Caco-2 (cell line): ENCODE measurements around the gene CMTM7. TPM values are rescaled to one million over a fixed set of nuclear protein-coding genes. Genes with fewer than 3 reads are reported as not detected.

Experiments used
- BruUV-seq: library from RNA; stranded (reverse); fragments of 400-500 nt; replicated peaks from 2 replicates; lab custom pipeline; 2021; lab: Mats Ljungman, UMichigan
- CTCF ChIA-PET: fragments of 300-600 bp; sonication (Branson Sonifier 250); formaldehyde crosslinking; loops from one replicate; lab custom pipeline; 2022; ENCODE audit warnings: antibody characterized with exemption; lab: Charles Lee
- POLR2A ChIA-PET: fragments of 300-600 bp; sonication (Branson Sonifier 250); formaldehyde crosslinking; loops from one replicate; lab custom pipeline; 2022; ENCODE audit warnings: antibody characterized with exemption; lab: Charles Lee
- DNase-seq, 2 experiments: peaks; one replicate each; pipeline versions ENCODE4 v3.0.0 to v3.0.0-alpha.2; 2020 to 2022
- H3K27me3 ChIP-seq: replicated peaks from 2 replicates; pipeline ENCODE4 v1.6.0; 2011; ENCODE audit warnings: low read length; ENCODE audit not compliant: control insufficient read depth, insufficient read depth
- H3K36me3 ChIP-seq: 2 replicates; pipeline ENCODE4 v1.5.1; 2011; ENCODE audit warnings: low read length; ENCODE audit not compliant: control insufficient read depth, insufficient read depth
- H3K4me1 ChIP-seq: fragments of 250-450 bp; sonication (Bioruptor Pico); 2 replicates; pipeline ENCODE4 v1.5.1; 2020; ENCODE audit warnings: mild to moderate bottlenecking
- H3K4me3 ChIP-seq: 2 replicates; pipeline ENCODE4 v1.5.1; 2011; ENCODE audit warnings: low read depth, mild to moderate bottlenecking, control low read depth, low read length
- H3K9me3 ChIP-seq: fragments of 250-450 bp; sonication (Bioruptor Pico); 2 replicates; pipeline ENCODE4 v1.5.1; 2020; ENCODE audit warnings: mild to moderate bottlenecking, moderate library complexity
- H3K27ac Mint-ChIP-seq: one replicate; pipeline ENCODE4 v1.8.0; 2022; ENCODE audit warnings: mixed read lengths; ENCODE audit not compliant: unreplicated experiment
- H3K27me3 Mint-ChIP-seq: one replicate; pipeline ENCODE4 v1.8.0; 2022; ENCODE audit warnings: mixed read lengths; ENCODE audit not compliant: insufficient read depth, unreplicated experiment
- H3K36me3 Mint-ChIP-seq: one replicate; pipeline ENCODE4 v1.8.0; 2022; ENCODE audit warnings: mild to moderate bottlenecking, mixed read lengths; ENCODE audit not compliant: insufficient read depth, unreplicated experiment
- H3K4me1 Mint-ChIP-seq: one replicate; pipeline ENCODE4 v1.8.0; 2022; ENCODE audit warnings: low read depth, mixed read lengths; ENCODE audit not compliant: unreplicated experiment
- H3K4me3 Mint-ChIP-seq: one replicate; pipeline ENCODE4 v1.8.0; 2022; ENCODE audit warnings: mild to moderate bottlenecking, moderate library complexity, mixed read lengths; ENCODE audit not compliant: unreplicated experiment
- H3K9me3 Mint-ChIP-seq: one replicate; pipeline ENCODE4 v1.8.0; 2022; ENCODE audit warnings: mixed read lengths; ENCODE audit not compliant: unreplicated experiment
- CTCF ChIP-seq, 2 experiments: fragments of 200-600 bp in 1 of 2; IDR thresholded peaks; 1 replicate in 1 of 2; 2 replicates in 1 of 2; pipeline versions ENCODE4 v1.5.1 to v1.8.0; 2011 to 2022; ENCODE audit warnings: antibody characterized with exemption in 1 of 2, control low read depth in 1 of 2, inconsistent platforms in 1 of 2, low read depth in 1 of 2, low read length in 1 of 2, mild to moderate bottlenecking in 1 of 2, moderate library complexity in 1 of 2; ENCODE audit not compliant: insufficient read depth in 1 of 2, severe bottlenecking in 1 of 2, unreplicated experiment in 1 of 2
- intact Hi-C: fragments of 100-400 bp; cut with micrococcal nuclease; formaldehyde crosslinking; loops from one replicate; pipeline ENCODE4 v1.10.0; 2022; ENCODE audit not compliant: unreplicated experiment
- total RNA-seq: library from RNA; stranded (reverse); gene quantifications from 2 replicates; pipeline ENCODE4 v1.2.3, GENCODE V29; 2022

Gene CMTM7
- total RNA-seq, 1 experiment from 2014 or later, result 27.0 TPM

DNA sequence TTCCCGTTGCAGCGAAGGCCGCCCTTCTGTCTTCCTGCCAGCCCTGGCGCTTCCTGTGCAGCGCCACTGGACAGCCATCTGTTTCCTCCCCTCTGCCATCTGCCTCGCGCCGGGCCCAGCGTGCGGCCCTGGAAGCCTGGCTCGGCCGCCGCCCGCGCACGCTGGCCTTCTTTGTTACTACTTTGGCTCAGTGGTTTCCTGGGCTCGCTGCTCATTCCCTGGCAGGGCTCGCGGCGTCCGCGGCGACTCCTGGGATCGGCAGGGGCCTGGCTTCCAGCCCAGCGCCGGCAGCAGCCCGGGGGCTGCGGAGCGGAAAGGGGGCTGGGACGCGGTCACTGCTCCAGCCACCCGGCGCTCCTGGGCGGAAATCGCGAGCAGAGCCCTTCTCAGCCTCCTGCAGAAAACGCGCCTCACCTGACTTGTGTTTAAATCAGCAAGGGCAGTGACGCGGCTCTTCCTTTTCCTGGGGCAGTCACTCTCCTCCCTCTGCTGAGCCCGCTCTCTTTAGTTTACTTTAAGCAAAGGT lies 10.0 kb downstream of the CMTM7 start:
- H3K27me3 Mint-ChIP-seq, result no peaks in the 10 kb centered on the region
- H3K4me1 ChIP-seq, result peaks cover 15% of the 10 kb centered on the region; the same call in 1 of the 2 replicates

DNA sequence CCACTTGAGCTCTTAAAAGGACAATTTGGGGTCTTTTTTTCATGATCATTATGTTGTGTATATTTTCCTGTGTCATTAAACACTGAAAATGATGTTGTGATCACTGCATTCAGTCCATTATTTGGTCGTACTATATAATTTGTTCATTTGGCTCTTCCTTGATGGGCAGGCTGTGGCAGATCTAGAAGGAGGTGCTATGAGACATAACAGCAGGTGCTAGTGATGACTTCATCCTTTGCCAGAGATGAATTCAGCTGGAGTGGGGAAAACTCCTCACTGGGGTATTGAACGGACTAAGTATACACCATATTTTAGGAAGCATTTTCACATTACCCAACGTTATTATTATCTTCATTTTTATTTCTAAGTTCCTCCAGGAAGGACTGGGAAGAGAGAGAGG lies 12.0 kb downstream of the CMTM7 start:
- Histone ChIP-seq H3K4me1 (peaks cover 10% of the 10 kb centered on the region; the same call in 1 of the 2 replicates), H3K4me3 (no peak overlapping the region), H3K27me3 (no peaks in the 10 kb centered on the region), H3K9me3 (no peaks in the 10 kb centered on the region), H3K36me3 (no peaks in the 10 kb centered on the region)
- H3K27me3 Mint-ChIP-seq, result no peaks in the 10 kb centered on the region
- ChIA-PET POLR2A (no interaction called here), CTCF (no interaction called here)
- H3K36me3 Mint-ChIP-seq, result peaks cover 27% of the 10 kb centered on the region
- TF ChIP-seq CTCF (IDR thresholded peaks at IDR 0.05; ENCODE audit: insufficient read depth in 1 of 2, low read depth in 1 of 2, low read length in 1 of 2, severe bottlenecking in 1 of 2, unreplicated experiment in 1 of 2), result no peak
- no peaks in the 10 kb centered on the region for H3K9me3 Mint-ChIP-seq
- H3K4me1 Mint-ChIP-seq, result peaks cover 14% of the 10 kb centered on the region
- H3K27ac Mint-ChIP-seq, result no peak overlapping the region
- no peak for DNase-seq
- H3K4me3 Mint-ChIP-seq, result no peak overlapping the region
- intact Hi-C loops, result no loop called here
- no TSS peak for BruUV-seq

More for the DNA sequence above, 10.0 kb downstream of the CMTM7 start:
- H3K36me3 Mint-ChIP-seq, result peaks cover 32% of the 10 kb centered on the region
- peak overlapping the region; percentile 62 for H3K4me3 Mint-ChIP-seq
- peak overlapping the region; percentile 55 for H3K27ac Mint-ChIP-seq
- peak; percentile 44 to 59 for DNase-seq
- intact Hi-C loops, result no loop called here
- Histone ChIP-seq H3K9me3 (no peaks in the 10 kb centered on the region), H3K27me3 (no peaks in the 10 kb centered on the region), H3K4me3 (peak overlapping the region; percentile 33), H3K36me3 (no peaks in the 10 kb centered on the region)
- H3K4me1 Mint-ChIP-seq, result peaks cover 25% of the 10 kb centered on the region
- H3K9me3 Mint-ChIP-seq, result no peaks in the 10 kb centered on the region
- POLR2A ChIA-PET, result no interaction called here
- no TSS peak for BruUV-seq
- no peak for TF ChIP-seq CTCF (IDR thresholded peaks at IDR 0.05; ENCODE audit: insufficient read depth in 1 of 2, low read depth in 1 of 2, low read length in 1 of 2, severe bottlenecking in 1 of 2, unreplicated experiment in 1 of 2)
- CTCF ChIA-PET, result no interaction called here

DNA sequence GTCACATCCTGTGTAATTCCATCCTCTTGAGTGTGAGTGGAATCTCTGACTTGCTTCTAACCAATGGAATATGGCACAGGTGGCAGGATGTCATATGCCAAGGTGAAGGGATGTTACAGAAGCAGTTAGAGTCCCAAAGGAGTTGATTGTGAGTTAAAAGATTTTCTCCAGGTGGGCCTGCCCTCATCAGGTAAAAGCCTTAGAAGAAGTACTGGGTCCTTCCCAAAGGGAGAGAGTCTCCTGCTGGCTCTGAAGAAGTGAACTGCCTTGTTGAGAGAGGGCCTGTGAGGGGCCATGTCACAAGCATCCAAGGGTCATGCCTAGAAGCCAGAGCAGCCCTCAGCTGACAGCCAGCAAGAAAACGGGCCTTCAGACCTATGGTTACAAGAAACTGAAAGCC lies 13.1 kb downstream of the CMTM7 start:
- intact Hi-C loops, result no loop called here
- H3K4me3 ChIP-seq, result no peak overlapping the region
- BruUV-seq, result no TSS peak
- no peaks in the 10 kb centered on the region for H3K27me3 ChIP-seq
- Mint-ChIP-seq H3K27ac (no peak overlapping the region), H3K27me3 (no peaks in the 10 kb centered on the region), H3K36me3 (peaks cover 21% of the 10 kb centered on the region), H3K4me1 (peaks cover 12% of the 10 kb centered on the region), H3K4me3 (no peak overlapping the region), H3K9me3 (no peaks in the 10 kb centered on the region)
- no peak for DNase-seq
- ChIA-PET CTCF (no interaction called here), POLR2A (no interaction called here)
- TF ChIP-seq CTCF (IDR thresholded peaks at IDR 0.05; ENCODE audit: insufficient read depth in 1 of 2, low read depth in 1 of 2, low read length in 1 of 2, severe bottlenecking in 1 of 2, unreplicated experiment in 1 of 2), result no peak
- H3K4me1 ChIP-seq, result peaks cover 10% of the 10 kb centered on the region; the same call in 1 of the 2 replicates
- no peaks in the 10 kb centered on the region for H3K36me3 ChIP-seq
- no peaks in the 10 kb centered on the region for H3K9me3 ChIP-seq
